Midbrain (tissue), 1 donor: ENCODE data around the gene ACAN.
"Not testable (repeated sequence)": the region's sequence is repeated elsewhere in the genome, so short reads cannot be mapped to it uniquely, and the experiment has no call there.

Source experiments
- DNase-seq: peaks from one replicate; lab custom pipeline; 2025; lab: John Stamatoyannopoulos, UW

The ACAN gene

GRCh38 chr15:88902846-88903245, 99.6 kb downstream of the ACAN start:
- no peak for DNase-seq

GRCh38 chr15:88904257-88904623, 101.0 kb downstream of the ACAN start:
- no peak for DNase-seq

GRCh38 chr15:88904624-88905327, 101.5 kb downstream of the ACAN start:
- peak; percentile 87 for DNase-seq

GRCh38 chr15:88905576-88905975, 102.3 kb downstream of the ACAN start:
- DNase-seq: no peak

- no peak for DNase-seq
Measured at GRCh38 chr15:88906130-88906529, 102.9 kb downstream of the ACAN start.

- no peak for DNase-seq
Measured at GRCh38 chr15:88906551-88906950, 103.3 kb downstream of the ACAN start.

GRCh38 chr15:88907111-88907510, 103.9 kb downstream of the ACAN start:
- no peak for DNase-seq

- DNase-seq: no peak
Measured at GRCh38 chr15:88908123-88908522, 104.9 kb downstream of the ACAN start.

GRCh38 chr15:88908697-88909621, 105.7 kb downstream of the ACAN start:
- no peak for DNase-seq

- DNase-seq: no peak
Measured at GRCh38 chr15:88909956-88910831, 107.0 kb downstream of the ACAN start.

- DNase-seq: no peak
Measured at GRCh38 chr15:88911766-88912118, 108.5 kb downstream of the ACAN start.

GRCh38 chr15:88912500-88912921, 109.3 kb downstream of the ACAN start:
- DNase-seq: no peak

- DNase-seq: peak; percentile 66
Measured at GRCh38 chr15:88913017-88913849, 110.0 kb downstream of the ACAN start, which contains the start of gene MFGE8. MFGE8 (minus strand) TSS chr15:88913379; CDS start chr15:88913319, 60 bp downstream.

GRCh38 chr15:88913850-88914169, 110.6 kb downstream of the ACAN start:
- no peak for DNase-seq

- no peak for DNase-seq
Measured at GRCh38 chr15:88915354-88915753, 112.1 kb downstream of the ACAN start.

- DNase-seq: no peak
Measured at GRCh38 chr15:88917760-88918159, 114.5 kb downstream of the ACAN start.

- DNase-seq: no peak
Measured at GRCh38 chr15:88918738-88919137, 115.5 kb downstream of the ACAN start.

GRCh38 chr15:88920186-88920891, 117.1 kb downstream of the ACAN start:
- no peak for DNase-seq

- not testable (repeated sequence) for DNase-seq
Measured at GRCh38 chr15:88920892-88921435, 117.7 kb downstream of the ACAN start.
